Head of caudate nucleus (tissue), 42 donors: Measurements from ENCODE around the gene FAM83C.
"Not testable (repeated sequence)": the region's sequence is repeated elsewhere in the genome, so short reads cannot be mapped to it uniquely, and the experiment has no call there.

ENCODE experiments used
- DNase-seq, 42 donors: peaks; one replicate each; pipeline versions ENCODE4 v3.0.0 to v3.0.0-alpha.2; 2020 to 2021; ENCODE audit warnings: mixed read lengths in 7 of 42
- intact Hi-C: fragments of 100-400 bp; cut with DNase I; formaldehyde crosslinking; loops from one replicate; pipeline ENCODE4 v1.15.0; 2022

The FAM83C gene

GRCh38 chr20:35253010-35253409, 39.2 kb downstream of the FAM83C start:
- intact Hi-C loops: no loop called here

GRCh38 chr20:35252598-35252997, 39.6 kb downstream of the FAM83C start:
- intact Hi-C loops, DNase-seq: not testable (repeated sequence)

More at GRCh38 chr20:35253010-35253409, 39.2 kb downstream of the FAM83C start:
- DNase-seq: no peak

- intact Hi-C loops: no loop called here
- DNase-seq: no peak
These were observed 40.2 kb downstream of the FAM83C start for GRCh38 chr20:35252037-35252461.

- intact Hi-C loops: no loop called here
- DNase-seq: no peak
These were observed 40.6 kb downstream of the FAM83C start for GRCh38 chr20:35251613-35251940.

- intact Hi-C loops: no loop called here
- peak in 1 of 42 donors; percentile 19 for DNase-seq
These were observed 43.4 kb downstream of the FAM83C start for GRCh38 chr20:35248641-35249475.

GRCh38 chr20:35246723-35247122, 45.5 kb downstream of the FAM83C start:
- intact Hi-C loops: no loop called here
- DNase-seq: no peak

GRCh38 chr20:35243986-35244385, 48.2 kb downstream of the FAM83C start:
- intact Hi-C loops: no loop called here

GRCh38 chr20:35243317-35243716, 48.9 kb downstream of the FAM83C start:
- intact Hi-C loops: no loop called here
- DNase-seq: no peak

More at GRCh38 chr20:35243986-35244385, 48.2 kb downstream of the FAM83C start:
- DNase-seq: no peak

- peak in 3 of 42 donors; percentile 18 to 43 (median 34) for DNase-seq
- intact Hi-C loops: no loop called here
These were observed 51.4 kb downstream of the FAM83C start for GRCh38 chr20:35240811-35241293.

GRCh38 chr20:35240083-35240810, 52.0 kb downstream of the FAM83C start:
- intact Hi-C loops: no loop called here
- peak in 1 of 42 donors; percentile 17 for DNase-seq

- DNase-seq: no peak
- intact Hi-C loops: no loop called here
These were observed 53.5 kb downstream of the FAM83C start for GRCh38 chr20:35238735-35239134.

- intact Hi-C loops: no loop called here
- DNase-seq: no peak
These were observed 54.1 kb downstream of the FAM83C start for GRCh38 chr20:35238170-35238569.

- DNase-seq: no peak
- intact Hi-C loops: no loop called here
These were observed 54.7 kb downstream of the FAM83C start for GRCh38 chr20:35237486-35237885.

- DNase-seq: peak in 1 of 42 donors; percentile 6
- intact Hi-C loops: no loop called here
These were observed 56.3 kb downstream of the FAM83C start for GRCh38 chr20:35235881-35236280.
